Stimulated activated CD8-positive, alpha-beta memory T cell treated with anti-CD3 and anti-CD28 coated beads, Interleukin-15, amount 100 ng/mL, for 1 hour (primary cell): ENCODE measurements around the gene ALB.
"Not testable (repeated sequence)": the region's sequence is repeated elsewhere in the genome, so short reads cannot be mapped to it uniquely, and the experiment has no call there.

ENCODE experiments used
- DNase-seq: peaks from one replicate; pipeline ENCODE4 v3.0.0-alpha.2; 2020; ENCODE audit warnings: low read depth

ALB gene

DNA sequence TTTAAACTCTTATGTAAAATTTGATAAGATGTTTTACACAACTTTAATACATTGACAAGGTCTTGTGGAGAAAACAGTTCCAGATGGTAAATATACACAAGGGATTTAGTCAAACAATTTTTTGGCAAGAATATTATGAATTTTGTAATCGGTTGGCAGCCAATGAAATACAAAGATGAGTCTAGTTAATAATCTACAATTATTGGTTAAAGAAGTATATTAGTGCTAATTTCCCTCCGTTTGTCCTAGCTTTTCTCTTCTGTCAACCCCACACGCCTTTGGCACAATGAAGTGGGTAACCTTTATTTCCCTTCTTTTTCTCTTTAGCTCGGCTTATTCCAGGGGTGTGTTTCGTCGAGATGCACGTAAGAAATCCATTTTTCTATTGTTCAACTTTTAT is at the start of gene ALB:
Gene ALB, plus strand, starts transcription at position 246 of the 400 bp plus-strand sequence. Its CDS starts 41 bp downstream, at position 287.
- DNase-seq: no peak

DNA sequence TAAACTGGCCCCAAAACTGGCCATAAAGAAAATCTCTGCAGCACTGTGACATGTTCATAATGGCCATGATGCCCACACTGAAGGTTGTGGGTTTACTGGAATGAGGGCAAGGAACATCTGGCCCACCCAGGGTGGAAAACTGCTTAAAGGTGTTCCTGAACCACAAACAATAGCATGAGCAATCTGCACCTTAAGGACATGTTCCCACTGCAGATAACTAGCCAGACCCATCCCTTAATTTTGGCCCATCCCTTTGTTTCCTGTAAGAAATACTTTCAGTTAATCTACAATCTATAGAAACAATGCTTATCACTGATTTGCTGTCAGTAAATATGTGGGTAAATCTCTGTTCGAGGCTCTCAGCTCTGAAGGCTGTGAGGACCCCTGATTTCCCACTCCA is 46.9 kb upstream of the ALB start:
- not testable (repeated sequence) for DNase-seq

DNA sequence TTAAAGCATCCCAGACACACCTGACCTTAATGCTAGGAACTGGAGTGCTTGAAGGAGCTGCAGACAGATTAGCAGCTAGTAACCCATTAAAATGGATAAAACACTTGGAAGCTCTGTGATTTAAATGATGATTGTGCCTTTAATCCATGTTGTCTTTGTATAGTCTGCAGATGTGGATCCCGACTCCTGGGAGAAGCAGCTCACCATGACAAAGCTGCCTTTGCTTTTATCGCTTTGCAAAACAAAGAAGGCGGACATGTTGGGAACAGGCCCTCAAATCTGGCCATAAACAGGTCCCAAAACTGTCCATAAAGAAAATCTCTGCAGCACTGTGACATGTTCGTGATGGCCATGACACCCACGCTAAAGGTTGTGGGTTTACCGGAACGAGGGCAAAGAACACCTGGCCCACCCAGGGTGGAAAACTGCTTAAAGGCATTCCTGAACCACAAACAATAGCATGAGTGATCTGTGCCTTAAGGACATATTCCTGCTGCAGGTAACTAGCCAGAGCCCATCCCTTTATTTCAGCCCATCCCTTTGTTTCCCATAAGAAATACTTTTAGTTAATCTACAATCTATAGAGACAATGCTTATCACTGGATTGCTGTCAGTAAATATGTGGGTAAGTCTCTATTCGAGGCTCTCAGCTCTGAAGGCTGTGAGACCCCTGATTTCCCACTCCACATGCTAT is 34.4 kb upstream of the ALB start:
- not testable (repeated sequence) for DNase-seq

DNA sequence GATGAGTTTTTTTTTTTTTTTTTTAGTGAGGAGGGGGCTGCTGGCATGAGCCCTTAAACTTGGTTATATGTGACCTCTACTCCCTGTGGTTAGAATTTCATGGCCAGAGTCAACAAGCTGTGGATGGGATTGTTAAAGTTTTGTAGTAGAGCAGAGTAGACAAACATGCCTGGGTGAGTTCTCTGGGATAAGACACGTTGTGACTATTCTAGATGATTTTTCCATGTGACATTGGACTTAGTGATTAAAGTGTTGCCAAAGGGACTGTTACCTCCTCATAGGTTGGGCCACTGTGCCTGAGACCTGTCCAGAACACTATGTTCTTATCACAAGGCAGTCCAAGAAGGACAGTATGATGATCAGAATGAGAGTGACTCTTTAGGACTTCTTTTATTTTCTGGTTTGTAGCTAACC is 28.8 kb upstream of the ALB start:
- no peak for DNase-seq

DNA sequence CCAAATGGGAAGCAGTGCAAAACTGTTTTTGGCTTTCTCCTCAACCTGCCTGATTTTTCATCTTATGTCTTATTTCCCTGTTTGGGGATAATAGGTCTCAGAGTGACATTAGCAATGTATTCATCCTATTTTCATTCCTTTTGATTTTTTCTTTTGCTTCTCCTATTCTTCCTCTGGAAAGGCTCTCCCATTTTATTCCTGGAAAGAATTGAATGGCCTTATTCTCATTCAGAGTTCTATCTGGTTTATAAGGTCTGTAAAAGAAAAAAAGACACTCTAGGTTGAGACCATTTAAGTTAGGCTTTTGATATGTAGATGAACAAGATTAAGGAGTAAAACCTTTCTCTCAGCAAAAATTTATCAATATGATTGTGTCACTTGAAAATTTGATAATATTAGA is 27.8 kb upstream of the ALB start:
- DNase-seq: no peak

DNA sequence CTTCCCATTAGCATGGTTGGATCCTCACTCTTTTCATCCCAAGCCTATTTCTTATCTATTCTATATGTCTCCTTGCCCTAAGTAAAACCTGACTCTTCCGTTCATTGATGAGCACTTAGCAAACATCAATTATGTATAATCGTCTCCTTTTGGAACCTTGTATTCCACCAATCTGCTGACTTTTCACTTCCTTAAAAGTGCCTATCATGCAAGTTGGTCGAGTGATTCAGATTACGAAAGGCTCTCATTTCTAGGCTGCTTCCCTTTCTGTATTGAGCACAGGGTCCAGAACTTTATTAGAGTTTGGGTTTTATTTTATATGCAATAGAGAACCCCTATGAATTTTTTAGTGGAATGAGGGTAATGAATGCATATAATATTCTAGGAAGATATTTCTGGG is 27.1 kb upstream of the ALB start:
- DNase-seq: no peak

DNA sequence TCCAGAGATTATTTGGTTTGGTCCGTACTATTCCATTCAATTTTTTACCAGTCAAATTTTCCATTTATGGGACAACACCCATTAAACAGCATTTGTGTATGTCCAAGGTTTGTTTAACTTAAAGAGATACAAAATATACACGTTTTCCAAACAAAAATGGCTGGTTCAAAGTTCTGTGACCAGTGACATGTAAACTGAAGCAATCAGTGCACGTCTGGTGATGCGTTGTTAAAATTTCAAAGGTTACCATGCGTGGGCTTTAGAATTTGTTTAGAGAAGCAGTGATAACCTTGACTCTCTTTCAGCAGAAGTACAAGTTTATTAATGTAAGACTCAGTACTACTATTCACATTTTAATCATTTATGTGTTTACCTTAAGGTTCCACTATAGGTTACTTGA is 25.2 kb upstream of the ALB start:
- DNase-seq: no peak

DNA sequence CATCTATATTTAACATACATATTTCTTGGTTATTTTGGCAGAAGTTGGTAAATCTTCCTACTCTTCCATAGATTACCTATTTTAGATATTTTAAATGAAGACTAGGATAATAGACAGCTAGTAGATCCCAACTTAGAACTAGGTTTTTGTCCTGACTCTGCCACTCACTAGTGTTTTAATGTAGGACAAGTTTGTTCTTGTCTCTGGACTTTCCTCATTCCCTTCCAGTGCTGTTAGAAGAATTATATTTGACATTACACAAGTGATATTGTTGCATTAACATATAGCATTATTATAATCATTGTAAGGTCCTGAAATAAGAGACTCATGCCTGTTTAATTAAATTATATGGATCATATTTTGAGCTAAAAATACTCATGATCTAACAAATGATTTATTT is 24.1 kb upstream of the ALB start:
- no peak for DNase-seq

DNA sequence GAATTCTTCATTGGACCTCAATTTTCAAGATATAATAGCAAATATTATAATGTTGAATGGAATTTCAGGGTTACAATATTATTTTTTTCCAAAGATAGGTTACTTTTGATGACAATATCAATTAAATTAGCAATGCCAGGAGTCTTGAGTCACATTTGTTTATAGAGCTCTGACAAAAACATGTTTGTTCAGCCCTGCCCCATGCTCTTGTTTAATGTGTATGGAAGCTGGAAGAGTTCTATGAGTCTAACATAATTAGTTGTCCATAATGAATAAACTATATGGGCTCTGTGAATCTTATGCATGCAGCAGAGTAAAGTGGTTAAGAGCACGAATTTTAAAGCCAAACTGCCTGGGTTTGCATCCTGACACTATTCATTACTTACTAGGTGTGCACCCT is 22.9 kb upstream of the ALB start:
- DNase-seq: no peak

DNA sequence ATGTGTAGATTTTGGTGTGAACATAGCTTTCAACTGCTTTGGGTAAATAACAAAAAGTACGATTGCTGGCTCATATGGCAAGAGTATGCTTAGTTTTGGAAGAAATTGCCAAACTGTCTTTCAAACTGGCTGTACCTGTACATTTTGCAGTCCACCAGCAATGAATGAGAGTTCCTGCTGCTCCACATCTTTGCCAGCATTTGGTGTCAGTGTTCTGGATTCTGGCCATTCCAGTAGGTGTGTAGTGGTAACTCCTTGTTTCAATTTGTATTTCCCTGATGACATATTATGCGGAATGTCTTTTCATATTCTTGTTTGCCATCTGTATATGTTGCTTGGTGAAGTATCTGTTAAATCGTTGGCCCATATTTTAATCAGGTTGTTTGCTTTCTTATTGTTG is 20.6 kb upstream of the ALB start:
- DNase-seq: no peak

DNA sequence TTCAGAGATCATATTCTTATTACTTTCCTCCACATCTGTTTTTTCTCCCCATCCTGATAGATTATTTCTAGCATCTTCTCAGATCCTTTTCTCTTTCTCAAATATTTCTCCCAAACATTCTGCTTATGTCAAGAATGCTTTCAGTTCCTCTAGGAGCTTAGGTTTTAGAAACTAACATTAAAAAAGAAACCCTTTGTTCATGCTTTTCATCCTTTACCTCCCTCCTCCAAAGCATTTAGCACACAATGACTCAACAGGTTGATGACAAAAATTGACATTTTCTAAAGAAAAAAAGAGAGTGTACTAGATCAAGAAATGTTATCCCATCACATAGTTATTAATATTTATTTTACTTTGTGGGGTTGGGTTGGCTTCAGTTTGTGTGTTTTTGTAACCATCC is 16.5 kb upstream of the ALB start:
- DNase-seq: no peak

DNA sequence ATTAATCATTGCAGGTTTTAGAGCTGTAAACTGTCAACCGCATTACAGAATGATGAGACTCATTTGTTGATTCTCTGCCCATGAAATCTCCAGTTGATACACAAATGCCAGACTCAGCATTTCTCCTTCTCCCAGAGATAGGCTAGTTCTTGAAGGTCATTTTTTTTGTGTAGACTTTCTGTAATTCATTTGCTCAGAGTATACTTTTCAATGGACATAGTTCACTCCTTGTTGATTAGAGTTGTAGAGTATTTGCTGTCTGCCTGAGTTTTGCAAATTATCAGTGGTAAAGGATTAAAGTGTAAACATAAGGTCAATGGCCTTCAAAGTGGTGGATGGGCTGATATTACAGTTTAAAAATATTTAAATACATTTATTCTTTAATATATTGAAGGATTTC is 15.2 kb upstream of the ALB start:
- DNase-seq: no peak

DNA sequence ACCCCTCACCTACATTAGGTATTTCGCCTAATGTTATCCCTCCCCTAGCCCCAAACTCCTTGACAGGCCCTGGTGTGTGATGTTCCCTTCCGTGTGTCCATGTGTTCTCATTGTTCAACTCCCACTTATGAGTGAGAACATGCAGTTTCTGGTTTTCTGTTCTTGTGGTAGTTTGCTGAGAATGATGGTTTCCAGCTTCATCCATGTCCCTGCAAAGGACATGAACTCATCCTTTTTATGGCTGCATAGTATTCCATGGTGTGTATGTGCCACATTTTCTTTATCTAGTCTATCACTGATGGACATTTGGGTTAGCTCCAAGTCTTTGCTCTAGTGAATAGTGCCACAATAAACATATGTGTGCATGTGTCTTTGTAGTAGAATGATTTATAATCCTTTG is 14.4 kb upstream of the ALB start:
- not testable (repeated sequence) for DNase-seq

DNA sequence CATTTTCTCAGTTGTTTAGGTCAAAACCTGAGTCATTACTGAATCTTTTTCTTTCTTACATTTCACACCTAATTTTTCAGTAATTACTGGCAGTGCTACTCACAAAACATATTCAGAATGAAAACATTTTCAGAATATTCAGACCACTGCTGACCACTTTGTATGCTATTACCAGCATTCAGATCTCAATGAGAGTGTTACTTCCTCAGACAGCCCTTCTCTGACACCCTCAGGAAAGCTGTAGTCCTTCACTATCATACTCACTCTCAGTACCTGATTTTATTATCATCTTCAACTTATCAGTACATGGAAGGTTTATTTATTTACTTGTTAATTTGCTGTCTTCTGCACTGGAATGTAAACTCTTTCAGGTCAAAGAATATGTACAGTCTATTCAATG is 12.3 kb upstream of the ALB start:
- no peak for DNase-seq

DNA sequence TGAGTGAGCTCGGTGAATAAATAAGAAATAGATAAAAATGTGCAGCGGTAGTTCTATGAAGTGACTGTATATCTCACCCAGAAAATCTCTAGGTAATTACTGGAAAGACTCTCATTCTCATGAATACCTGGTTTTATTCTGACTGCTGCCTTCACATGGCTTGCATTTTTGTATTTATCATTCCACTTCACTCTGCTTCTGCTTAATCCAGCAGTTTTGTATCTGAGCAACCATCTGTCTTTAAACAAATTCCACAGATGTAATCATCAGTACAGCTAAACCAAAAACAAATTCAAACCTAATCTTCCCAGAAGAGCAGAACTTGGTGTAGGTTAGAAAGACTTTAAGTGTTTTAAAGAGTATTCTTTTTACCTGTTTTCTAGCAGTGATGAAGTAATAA is 11.2 kb upstream of the ALB start:
- no peak for DNase-seq

DNA sequence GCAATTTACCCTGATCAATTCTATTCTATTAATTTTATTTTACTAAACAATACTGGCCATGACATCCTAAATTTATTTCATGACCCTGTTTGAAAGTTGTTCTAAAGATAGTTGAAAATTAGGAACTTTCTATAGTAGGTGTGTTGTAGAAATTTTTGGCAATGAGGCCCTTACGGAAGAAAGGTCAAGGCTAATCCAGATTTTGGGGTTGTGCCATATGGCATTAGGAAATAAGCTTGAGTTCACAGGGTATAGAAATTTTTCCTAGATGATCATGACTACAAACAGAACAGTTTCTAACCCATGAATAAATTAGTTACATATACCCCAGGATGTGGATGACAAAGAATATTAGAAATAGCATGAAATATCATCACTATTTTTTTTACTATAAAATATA is 7.8 kb upstream of the ALB start:
- DNase-seq: no peak

DNA sequence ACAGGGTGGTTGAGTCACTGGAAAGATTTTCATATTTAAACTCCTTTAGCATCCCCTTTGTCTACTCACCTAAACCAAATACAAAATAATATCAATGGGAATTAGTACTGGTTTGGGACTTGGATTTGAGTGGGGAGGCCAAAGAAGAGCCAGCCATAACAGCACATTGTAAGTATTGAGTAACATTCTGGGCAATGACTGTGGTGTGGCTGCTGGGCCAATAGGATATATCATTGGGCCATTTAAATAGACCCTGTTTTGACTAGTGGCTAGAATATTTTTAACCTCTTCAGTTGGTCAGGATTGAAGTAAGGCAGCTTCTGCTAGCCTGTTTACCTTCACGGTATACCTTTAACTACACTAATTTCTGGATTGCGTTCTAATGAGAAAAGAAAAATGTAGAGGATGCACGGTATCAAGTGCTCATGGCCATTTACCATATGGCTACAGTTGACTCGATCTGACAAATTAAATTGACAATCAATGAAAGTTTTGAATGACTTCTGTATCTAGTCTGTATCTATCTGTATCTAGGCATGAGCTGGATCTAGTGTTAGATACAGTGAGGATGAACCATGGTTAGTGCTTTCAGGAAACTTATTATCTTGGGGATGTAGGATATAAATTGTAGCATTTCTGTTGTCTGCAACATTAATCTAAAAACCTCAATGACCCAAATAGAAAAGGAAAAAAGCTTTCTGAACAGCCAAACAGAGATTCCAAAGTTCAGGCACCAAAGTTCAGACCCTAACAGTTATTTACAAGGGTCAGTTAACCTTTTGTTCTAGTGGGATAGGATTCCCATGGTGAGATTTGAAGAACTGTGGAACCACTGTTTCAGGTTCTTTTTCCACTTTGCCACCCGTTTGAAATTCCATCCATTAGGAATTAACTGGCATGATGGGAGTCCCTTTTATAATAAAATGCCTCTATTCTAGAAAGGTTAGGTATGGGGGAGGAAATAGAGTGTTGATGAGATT is 6.8 kb upstream of the ALB start:
- DNase-seq: no peak

DNA sequence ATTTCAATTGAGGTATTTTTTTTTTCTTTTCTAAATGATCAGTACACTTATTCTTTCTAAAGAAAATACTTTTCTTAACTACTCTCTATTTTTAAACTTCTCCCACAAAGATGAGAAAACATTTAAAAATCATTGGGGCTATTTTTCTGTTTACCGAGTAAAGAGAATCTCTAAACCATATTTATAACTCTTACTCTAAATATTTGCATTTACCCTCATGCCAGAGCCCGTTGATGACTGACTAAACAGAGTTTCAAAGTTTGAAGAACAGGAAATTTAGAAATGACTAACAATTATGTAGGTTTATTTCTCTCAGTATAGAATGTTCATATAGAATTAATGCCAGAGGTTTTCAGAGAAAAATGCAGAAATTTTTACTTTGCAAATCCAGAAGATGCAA is 2.7 kb upstream of the ALB start:
- no peak for DNase-seq

DNA sequence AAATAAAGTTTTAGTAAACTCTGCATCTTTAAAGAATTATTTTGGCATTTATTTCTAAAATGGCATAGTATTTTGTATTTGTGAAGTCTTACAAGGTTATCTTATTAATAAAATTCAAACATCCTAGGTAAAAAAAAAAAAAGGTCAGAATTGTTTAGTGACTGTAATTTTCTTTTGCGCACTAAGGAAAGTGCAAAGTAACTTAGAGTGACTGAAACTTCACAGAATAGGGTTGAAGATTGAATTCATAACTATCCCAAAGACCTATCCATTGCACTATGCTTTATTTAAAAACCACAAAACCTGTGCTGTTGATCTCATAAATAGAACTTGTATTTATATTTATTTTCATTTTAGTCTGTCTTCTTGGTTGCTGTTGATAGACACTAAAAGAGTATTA is 370 bp downstream of the ALB start:
- no peak for DNase-seq

DNA sequence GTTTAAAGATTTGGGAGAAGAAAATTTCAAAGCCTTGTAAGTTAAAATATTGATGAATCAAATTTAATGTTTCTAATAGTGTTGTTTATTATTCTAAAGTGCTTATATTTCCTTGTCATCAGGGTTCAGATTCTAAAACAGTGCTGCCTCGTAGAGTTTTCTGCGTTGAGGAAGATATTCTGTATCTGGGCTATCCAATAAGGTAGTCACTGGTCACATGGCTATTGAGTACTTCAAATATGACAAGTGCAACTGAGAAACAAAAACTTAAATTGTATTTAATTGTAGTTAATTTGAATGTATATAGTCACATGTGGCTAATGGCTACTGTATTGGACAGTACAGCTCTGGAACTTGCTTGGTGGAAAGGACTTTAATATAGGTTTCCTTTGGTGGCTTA is 1.1 kb downstream of the ALB start:
- no peak for DNase-seq

DNA sequence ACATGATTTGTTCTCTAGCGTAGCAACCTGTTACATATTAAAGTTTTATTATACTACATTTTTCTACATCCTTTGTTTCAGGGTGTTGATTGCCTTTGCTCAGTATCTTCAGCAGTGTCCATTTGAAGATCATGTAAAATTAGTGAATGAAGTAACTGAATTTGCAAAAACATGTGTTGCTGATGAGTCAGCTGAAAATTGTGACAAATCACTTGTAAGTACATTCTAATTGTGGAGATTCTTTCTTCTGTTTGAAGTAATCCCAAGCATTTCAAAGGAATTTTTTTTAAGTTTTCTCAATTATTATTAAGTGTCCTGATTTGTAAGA is 2.4 kb downstream of the ALB start:
- DNase-seq: no peak

DNA sequence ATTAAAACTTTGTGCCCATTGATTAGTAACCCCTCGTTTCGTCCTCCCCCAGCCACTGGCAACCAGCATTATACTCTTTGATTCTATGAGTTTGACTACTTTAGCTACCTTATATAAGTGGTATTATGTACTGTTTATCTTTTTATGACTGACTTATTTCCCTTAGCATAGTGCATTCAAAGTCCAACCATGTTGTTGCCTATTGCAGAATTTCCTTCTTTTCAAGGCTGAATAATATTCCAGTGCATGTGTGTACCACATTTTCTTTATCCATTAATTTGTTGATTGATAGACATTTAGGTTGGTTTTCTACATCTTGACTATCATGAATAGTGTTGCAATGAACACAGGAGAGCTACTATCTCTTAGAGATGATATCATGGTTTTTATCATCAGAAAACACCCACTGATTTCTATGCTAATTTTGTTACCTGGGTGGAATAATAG is 3.2 kb downstream of the ALB start:
- no peak for DNase-seq

DNA sequence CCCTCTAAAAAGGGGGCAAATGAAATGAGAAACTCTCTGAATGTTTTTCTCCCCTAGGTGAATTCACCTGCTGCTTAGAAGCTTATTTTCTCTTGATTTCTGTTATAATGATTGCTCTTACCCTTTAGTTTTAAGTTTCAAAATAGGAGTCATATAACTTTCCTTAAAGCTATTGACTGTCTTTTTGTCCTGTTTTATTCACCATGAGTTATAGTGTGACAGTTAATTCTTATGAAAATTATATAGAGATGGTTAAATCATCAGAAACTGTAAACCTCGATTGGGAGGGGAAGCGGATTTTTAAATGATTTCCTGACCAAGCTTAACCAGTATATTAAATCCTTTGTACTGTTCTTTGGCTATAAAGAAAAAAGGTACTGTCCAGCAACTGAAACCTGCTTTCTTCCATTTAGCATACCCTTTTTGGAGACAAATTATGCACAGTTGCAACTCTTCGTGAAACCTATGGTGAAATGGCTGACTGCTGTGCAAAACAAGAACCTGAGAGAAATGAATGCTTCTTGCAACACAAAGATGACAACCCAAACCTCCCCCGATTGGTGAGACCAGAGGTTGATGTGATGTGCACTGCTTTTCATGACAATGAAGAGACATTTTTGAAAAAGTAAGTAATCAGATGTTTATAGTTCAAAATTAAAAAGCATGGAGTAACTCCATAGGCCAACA is 4.2 kb downstream of the ALB start:
- DNase-seq: no peak
